HG02981 (cell line): Measurements from ENCODE around the gene CLEC16A.
A peak's percentile ranks its signal among the peaks of the same experiment; 100 is the strongest.
"Not testable (repeated sequence)": the region's sequence is repeated elsewhere in the genome, so short reads cannot be mapped to it uniquely, and the experiment has no call there.

Experiments used
- ATAC-seq: cut with Tn5 transposase; IDR thresholded peaks from one replicate; pipeline ENCODE4 v1.9.1; 2021; ENCODE audit warnings: mild to moderate bottlenecking, moderate library complexity; ENCODE audit not compliant: unreplicated experiment

The CLEC16A gene

GRCh38 chr16:10964891-10965326 lies 20.5 kb downstream of the CLEC16A start:
- ATAC-seq: peak; percentile 55

GRCh38 chr16:10965440-10966061 lies 21.2 kb downstream of the CLEC16A start:
- peak; percentile 57 for ATAC-seq

- no peak for ATAC-seq
Observed at GRCh38 chr16:10966129-10966528, 21.8 kb downstream of the CLEC16A start.

DNA sequence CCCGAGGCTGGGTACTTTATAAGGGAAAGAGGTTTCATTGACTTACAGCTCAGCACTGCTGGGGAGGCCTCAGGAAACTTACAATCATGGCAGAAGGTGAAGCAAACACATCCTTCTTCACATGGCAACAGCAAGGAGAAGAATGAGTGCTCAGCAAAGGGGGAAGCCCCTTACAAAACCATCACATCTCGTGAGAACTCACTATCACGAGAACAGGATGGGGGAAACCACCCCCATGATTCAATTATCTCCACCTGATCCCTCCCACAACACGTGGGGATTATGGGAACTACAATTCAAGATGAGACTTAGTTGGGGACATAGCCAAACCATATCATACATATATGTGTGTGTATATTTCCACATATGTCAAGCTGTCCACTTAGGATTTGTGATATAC lies 22.2 kb downstream of the CLEC16A start:
- ATAC-seq: not testable (repeated sequence)

GRCh38 chr16:10967986-10968385 lies 23.6 kb downstream of the CLEC16A start:
- ATAC-seq: no peak

DNA sequence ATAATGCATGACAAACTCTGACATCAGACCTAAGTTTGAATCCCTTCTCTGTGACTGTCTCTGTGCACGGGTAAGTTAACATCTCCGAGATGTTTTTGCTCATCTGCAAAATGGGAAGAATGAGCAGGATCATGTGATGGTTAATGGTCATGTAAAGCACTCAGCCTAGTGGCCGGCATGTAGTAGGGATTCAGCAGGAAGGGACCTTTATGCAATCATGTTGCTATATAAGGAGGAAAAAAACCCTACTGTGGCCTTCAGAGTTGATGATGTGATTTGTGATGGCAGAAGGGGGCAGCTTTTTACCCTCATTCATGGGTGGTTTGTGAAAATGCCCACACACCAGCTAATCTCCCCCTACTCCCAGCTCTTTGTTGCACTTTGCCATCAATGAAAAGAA lies 24.1 kb downstream of the CLEC16A start:
- ATAC-seq: no peak

DNA sequence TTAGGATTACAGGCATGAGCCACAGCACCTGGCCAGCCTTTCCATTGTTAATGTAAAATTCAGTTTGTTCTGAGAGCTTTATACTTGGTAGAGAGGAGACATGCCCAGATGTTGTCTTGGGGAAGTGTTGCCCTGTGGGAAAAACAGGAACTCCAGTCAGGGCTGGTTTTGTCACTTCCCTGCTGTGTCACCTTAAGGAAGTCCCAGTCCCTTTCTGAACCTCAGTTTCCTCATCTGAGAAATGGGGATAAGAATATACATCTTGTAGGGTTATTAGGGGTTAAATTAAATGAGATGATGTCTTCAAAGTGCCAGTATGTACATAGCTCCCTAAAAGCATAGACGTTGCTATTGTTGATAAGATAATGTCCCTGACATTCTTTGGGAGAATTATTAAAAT lies 25.3 kb downstream of the CLEC16A start:
- ATAC-seq: no peak

DNA sequence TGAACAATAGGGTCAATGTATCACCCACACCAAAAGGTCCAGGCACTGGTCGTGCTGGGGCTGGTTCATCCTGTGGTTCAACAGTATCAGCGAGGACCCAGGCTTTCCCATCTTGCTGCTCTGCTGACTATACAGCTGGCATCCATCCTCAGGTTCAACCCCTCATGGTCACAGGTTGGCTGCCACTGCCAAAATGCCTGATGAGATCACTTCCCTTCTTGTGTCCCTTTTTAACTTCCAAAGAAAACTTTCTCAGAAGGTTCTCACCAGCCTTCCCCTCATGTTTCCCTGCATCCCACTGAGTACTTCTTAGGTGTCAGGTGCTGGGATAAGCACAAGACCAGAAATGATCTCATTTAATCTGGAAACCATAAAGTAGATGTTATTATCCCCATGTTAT lies 25.7 kb downstream of the CLEC16A start:
- ATAC-seq: no peak

DNA sequence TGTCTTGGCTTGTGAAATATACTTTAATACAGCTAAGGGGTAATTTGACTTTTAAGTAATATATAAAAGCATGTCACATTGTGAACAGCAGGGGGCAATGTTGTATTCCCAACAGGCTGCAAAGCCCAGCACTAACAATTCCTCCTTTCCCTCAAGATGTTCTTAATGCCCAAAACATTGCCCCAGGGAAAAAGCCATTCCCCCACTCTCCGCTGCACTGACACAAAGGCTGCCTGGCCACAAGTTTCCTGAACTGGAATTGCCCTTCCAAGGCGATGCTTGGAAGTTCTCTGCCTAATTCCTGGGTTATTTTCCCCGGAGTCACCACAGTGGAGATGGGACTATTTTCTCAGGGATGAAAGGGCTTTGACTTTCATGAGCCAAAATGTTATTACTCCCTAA lies 27.2 kb downstream of the CLEC16A start:
- no peak for ATAC-seq

- ATAC-seq: no peak
Observed at GRCh38 chr16:10972108-10972818, 27.9 kb downstream of the CLEC16A start.

GRCh38 chr16:10972819-10973464 lies 28.6 kb downstream of the CLEC16A start:
- no peak for ATAC-seq

- no peak for ATAC-seq
Observed at GRCh38 chr16:10976634-10977033, 32.3 kb downstream of the CLEC16A start.

GRCh38 chr16:10978124-10978523 lies 33.8 kb downstream of the CLEC16A start:
- ATAC-seq: no peak

DNA sequence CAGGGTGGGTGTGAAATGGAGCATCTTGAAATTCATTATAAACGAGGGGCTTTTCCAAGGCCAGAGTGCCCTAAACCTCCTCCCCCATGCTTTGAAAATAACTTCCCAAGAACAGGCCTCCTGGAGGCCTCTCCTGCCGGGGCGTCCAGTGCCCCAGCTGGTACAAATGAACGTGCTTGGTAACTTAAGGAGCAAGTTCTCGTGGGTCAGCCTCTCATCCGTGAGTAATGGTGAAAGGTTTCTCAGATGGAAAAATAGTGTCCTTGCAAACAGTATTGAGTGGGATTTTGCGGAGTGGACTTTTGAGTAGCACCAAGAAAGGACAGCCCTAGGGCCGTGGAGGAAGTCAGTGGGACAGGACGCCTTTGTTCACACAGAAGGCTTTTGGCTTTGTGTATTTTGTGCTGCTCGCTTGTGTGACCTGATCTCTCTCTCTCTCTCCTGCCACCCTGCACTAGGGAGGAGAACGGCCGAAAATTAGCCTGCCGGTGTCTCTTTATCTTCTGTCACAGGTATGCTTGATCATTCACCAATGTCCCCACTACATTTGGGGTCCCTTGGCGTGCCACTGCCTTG lies 34.6 kb downstream of the CLEC16A start:
- no peak for ATAC-seq

GRCh38 chr16:10979717-10980601 lies 35.6 kb downstream of the CLEC16A start:
- no peak for ATAC-seq

- no peak for ATAC-seq
Observed at GRCh38 chr16:10980813-10981212, 36.4 kb downstream of the CLEC16A start.

DNA sequence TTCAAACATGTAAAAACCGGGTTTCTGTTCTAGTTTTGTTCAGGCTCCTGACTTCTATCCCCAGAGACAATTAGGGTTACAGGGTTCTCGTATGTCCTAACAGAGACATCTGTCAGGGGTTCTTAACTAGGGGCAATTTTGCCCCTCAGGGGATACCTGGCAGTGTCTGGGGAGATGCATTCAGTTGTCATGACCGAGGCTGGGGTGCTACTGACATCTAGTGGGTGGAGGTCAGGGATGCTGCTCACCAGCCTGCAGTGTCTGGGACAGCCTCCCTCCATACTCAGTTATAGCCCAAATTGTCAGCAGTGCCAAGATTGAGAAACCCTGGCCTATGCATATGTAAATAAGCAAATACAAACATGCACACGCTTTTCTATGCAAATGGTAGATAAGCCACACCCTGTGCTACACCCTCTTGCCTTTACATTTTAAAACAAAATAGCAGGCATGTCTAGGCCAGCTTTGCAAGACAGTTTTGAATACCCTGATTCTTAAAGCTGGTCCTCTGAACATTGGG lies 37.4 kb downstream of the CLEC16A start:
- ATAC-seq: peak; percentile 68

- ATAC-seq: peak; percentile 49
Observed at GRCh38 chr16:10982465-10983150, 38.2 kb downstream of the CLEC16A start.

DNA sequence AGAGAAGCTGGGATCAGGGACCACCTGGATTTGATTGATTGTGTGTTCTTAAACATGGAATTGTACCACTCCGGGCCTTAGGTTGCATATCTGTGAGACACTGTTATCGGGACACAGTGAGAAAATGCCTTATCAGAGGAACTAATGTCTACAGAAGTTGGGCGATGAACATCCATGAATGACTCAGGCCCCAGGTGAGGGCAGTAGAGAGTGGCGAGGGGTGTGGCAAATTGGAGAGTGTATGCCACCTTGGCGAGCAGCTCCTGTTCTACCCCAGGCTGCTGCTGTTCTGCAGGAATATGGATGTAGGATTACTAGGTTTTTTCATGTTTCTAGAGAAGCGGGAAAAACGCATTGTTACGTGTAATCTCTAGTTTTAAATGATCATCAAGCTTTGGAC lies 38.8 kb downstream of the CLEC16A start:
- ATAC-seq: no peak

DNA sequence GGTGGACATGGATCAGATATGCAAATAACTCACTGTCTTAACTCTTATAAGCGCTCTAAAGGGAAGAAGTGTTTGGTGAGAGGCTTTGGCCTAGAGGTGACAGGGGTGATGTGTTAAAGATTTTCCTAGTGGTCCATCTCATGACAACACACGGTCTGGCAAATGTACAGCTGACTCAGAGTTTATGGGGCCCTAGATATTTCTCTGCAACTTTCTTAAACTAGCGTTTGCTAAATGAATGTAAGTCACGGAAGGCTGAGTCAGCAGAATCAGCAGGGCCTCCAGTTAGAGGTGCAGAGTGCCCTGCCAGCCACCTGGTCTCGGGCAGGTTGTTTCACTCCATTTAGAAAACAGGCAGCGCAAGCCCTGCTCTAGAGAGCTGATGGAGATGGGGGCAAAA lies 40.1 kb downstream of the CLEC16A start:
- no peak for ATAC-seq
